GM18861 (cell line): Measurements from ENCODE around the gene UBIAD1.

Experiments used
- ATAC-seq: cut with Tn5 transposase; IDR thresholded peaks from one replicate; pipeline ENCODE4 v1.9.1; 2021; ENCODE audit not compliant: unreplicated experiment

Gene UBIAD1

GRCh38 chr1:11337580-11338073 lies 64.6 kb downstream of the UBIAD1 start:
- ATAC-seq = no peak
